ENCODE measurements around the gene SEC16B. TPM values are rescaled to one million over a fixed set of nuclear protein-coding genes. Genes with fewer than 3 reads are reported as not detected.

The SEC16B gene
- total and polyA plus RNA-seq, 2 of the 8 experiments (the other 6 are each of a cell fraction or from before 2014, with no cell fraction given): 0.56 to 0.94 TPM

GRCh38 chr1:178011864-178012503 is 42.1 kb upstream of the SEC16B start (continued):
- no peak for TF ChIP-seq SIN3A (conservative IDR thresholded peaks at IDR 0.05 in 1 of 2, IDR thresholded peaks at IDR 0.05 in 1 of 2; ENCODE audit: low read depth in 1 of 2, low read length in 2 of 2)
- TF ChIP-seq TBP (IDR thresholded peaks at IDR 0.05; ENCODE audit: low read depth, low read length): no peak
- no peak for TF ChIP-seq CTCF (IDR thresholded peaks at IDR 0.05; ENCODE audit: control extremely low read depth in 1 of 3, insufficient read depth in 1 of 3, low read depth in 1 of 3, low read length in 3 of 3)
- no peak for TF ChIP-seq MAFK (IDR thresholded peaks at IDR 0.05; ENCODE audit: low read depth, low read length)
- no peak for TF ChIP-seq SUZ12 (IDR thresholded peaks at IDR 0.05; ENCODE audit: low read length)
- TF ChIP-seq YY1 (IDR thresholded peaks at IDR 0.05; ENCODE audit: low read depth, low read length): no peak
- TF ChIP-seq RNF2 (IDR thresholded peaks at IDR 0.05; ENCODE audit: borderline replicate concordance, low read depth, low read length, missing control alignments, poor library complexity, severe bottlenecking): no peak

All from H1 (cell line).